ENCODE measurements around the gene CLPTM1L. TPM values are rescaled to one million over a fixed set of nuclear protein-coding genes. Genes with fewer than 3 reads are reported as not detected.

The CLPTM1L gene
- polyA plus RNA-seq, 2 of the 4 experiments (the other 2 are of a cell fraction), result 171 to 173 TPM

DNA sequence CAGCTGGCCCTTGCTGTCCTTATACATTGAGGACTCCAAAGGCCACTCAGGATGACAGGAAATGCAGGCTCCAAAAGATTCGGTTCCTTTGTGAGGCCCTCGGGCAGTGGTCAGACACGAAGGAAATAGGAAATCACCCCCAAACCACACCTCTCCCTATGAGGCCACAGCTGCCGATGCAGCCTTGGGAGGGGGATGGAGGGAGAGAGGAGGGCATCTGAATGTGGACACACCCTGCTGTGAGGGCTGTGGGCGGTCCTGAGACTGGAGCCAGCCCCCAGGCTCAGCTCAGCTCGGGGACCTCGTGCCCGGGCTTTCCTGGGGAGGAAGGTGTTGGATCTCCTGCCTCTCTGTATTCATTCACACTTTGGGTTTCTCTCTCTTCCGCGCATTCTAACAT is 2.7 kb upstream of the CLPTM1L start:
- 76% methylated on average over 10 of the region's 10 CpGs for WGBS (ENCODE audit: missing lambda C conversion rate)
- H3K4me1 ChIP-seq, result peaks cover 19% of the 10 kb centered on the region
- 0 out of 3 replicates have a peak, but pooled peaks cover 2% of the 10 kb centered on the region for H3K9me3 ChIP-seq
- FAIRE-seq, result no peak
- TF ChIP-seq NR3C1 (IDR thresholded peaks at IDR 0.05), result no peak
- TF ChIP-seq FOXS1 (CRISPR knock-in tag; IDR thresholded peaks at IDR 0.05), result no peak
- TF ChIP-seq TP53 (CRISPR knock-in tag; IDR thresholded peaks at IDR 0.05), result no peak
- TF ChIP-seq CBX8 (IDR thresholded peaks at IDR 0.05), result no peak
- TF ChIP-seq, protein P1, sequence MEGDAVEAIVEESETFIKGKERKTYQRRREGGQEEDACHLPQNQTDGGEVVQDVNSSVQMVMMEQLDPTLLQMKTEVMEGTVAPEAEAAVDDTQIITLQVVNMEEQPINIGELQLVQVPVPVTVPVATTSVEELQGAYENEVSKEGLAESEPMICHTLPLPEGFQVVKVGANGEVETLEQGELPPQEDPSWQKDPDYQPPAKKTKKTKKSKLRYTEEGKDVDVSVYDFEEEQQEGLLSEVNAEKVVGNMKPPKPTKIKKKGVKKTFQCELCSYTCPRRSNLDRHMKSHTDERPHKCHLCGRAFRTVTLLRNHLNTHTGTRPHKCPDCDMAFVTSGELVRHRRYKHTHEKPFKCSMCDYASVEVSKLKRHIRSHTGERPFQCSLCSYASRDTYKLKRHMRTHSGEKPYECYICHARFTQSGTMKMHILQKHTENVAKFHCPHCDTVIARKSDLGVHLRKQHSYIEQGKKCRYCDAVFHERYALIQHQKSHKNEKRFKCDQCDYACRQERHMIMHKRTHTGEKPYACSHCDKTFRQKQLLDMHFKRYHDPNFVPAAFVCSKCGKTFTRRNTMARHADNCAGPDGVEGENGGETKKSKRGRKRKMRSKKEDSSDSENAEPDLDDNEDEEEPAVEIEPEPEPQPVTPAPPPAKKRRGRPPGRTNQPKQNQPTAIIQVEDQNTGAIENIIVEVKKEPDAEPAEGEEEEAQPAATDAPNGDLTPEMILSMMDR (IDR thresholded peaks at IDR 0.05), result no peak
- no peak for TF ChIP-seq RAD21 (conservative IDR thresholded peaks at IDR 0.05 in 1 of 2, IDR thresholded peaks at IDR 0.05 in 1 of 2)
- TF ChIP-seq CBX2 (IDR thresholded peaks at IDR 0.05; ENCODE audit: borderline replicate concordance, low read depth), result no peak
- TF ChIP-seq, protein P2, sequence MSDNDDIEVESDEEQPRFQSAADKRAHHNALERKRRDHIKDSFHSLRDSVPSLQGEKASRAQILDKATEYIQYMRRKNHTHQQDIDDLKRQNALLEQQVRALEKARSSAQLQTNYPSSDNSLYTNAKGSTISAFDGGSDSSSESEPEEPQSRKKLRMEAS (IDR thresholded peaks at IDR 0.05), result no peak
- no peak for TF ChIP-seq MYC (IDR thresholded peaks at IDR 0.05; ENCODE audit: borderline replicate concordance, low read length)
- no peak for TF ChIP-seq HDAC2 (IDR thresholded peaks at IDR 0.05)
- TF ChIP-seq ZNF302 (CRISPR knock-in tag; IDR thresholded peaks at IDR 0.05), result no peak
- no peak for TF ChIP-seq ATOH8 (CRISPR knock-in tag; IDR thresholded peaks at IDR 0.05; ENCODE audit: low read depth)
- no peak for TF ChIP-seq CHD4 (IDR thresholded peaks at IDR 0.05; ENCODE audit: borderline replicate concordance)
- no peak for TF ChIP-seq KDM5A (IDR thresholded peaks at IDR 0.05)
- TF ChIP-seq PHF8 (IDR thresholded peaks at IDR 0.05; ENCODE audit: borderline replicate concordance, low read depth), result no peak
- no peak for TF ChIP-seq RCOR1 (IDR thresholded peaks at IDR 0.05; ENCODE audit: low read depth, low read length)
- no peak for ATAC-seq
- no peak overlapping the region for H3K4me2 ChIP-seq
- no peak for DNase-seq (ENCODE audit: low read depth in 1 of 2, low spot score in 1 of 2)
- ChIA-PET POLR2A (no interaction called here), CTCF (interaction anchor here (0.6 to 1.1 kb wide), 4 partner anchors 18 to 179 kb away, joined by 3 read pairs; partner anchors contain the start of gene SLC6A3)
- no peak overlapping the region for H3K27ac ChIP-seq
- H3K4me3 ChIP-seq, result no peak overlapping the region

DNA sequence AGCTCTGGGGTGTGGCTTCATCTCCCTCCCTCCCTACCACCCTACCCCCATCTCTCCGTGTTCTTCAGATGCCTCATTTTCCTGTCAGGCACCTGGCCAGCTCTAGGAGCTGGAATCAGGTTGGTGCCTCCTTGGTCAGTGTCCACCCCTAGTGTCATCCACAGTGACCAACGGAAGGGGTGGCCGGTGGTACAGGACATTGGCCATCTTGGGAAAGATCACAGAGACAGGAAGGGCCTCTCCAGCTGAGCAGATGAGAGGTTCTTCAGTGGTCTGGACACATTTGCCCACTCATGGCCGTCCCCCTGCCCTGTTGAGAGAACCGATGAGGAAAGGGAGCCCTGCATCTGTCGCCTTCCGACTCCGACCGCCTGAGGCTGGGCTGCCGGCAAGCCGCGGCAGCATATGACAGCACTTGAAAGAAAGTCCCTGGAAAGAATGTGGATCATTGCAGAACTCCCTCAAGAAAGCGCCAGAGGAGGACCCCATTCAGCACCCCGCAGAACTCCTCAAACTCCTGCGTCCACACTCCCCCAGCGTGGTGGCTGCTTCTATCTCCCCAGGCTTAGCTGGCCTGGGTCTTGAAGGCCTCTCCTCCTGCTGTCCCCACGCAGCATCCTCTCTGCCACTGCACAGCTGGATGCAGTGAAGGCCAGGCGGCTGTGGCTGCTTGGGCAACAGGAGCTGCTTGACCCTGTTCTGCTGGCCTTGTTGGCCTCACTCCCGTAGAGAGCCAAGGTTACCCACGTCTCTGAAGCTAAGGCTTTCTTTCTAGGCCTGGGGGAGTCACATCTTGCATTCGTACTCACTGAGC is 1.9 kb upstream of the CLPTM1L start:
- ChIA-PET POLR2A (no interaction called here), CTCF (interaction anchor here (0.6 to 1.1 kb wide), 5 partner anchors 18 to 223 kb away, joined by 3 read pairs; partner anchors contain the start of gene SLC6A3)
- TF ChIP-seq, protein P2 (IDR thresholded peaks at IDR 0.05), result no peak
- TF ChIP-seq HOXB5 (CRISPR knock-in tag; IDR thresholded peaks at IDR 0.05), result no peak
- TF ChIP-seq JUNB (IDR thresholded peaks at IDR 0.05), result no peak
- TF ChIP-seq CBX2 (IDR thresholded peaks at IDR 0.05; ENCODE audit: borderline replicate concordance, low read depth), result no peak
- TF ChIP-seq PBX3 (IDR thresholded peaks at IDR 0.05), result no peak
- TF ChIP-seq RNF2 (IDR thresholded peaks at IDR 0.05; ENCODE audit: borderline replicate concordance, low read depth), result no peak
- Histone ChIP-seq H3K4me3 (no peak overlapping the region), H3K4me1 (peaks cover 19% of the 10 kb centered on the region), H3K27ac (no peak overlapping the region), H3K4me2 (no peak overlapping the region), H3K9me3 (0 out of 3 replicates have a peak, but pooled peaks cover 2% of the 10 kb centered on the region)
- FAIRE-seq (no peak), ATAC-seq (no peak), DNase-seq (ENCODE audit: low read depth in 1 of 2, low spot score in 1 of 2) (no peak)
- WGBS (ENCODE audit: missing lambda C conversion rate), result 90% methylated on average over 21 of the region's 21 CpGs
